Stimulated activated CD4-positive, alpha-beta T cell treated with anti-CD3 and anti-CD28 coated beads, Interleukin-12 subunit alpha, Interleukin-12 subunit beta, amount 100 ng/mL, for 4 hours (primary cell): ENCODE data around the gene CARD9.
"Not testable (repeated sequence)": the region's sequence is repeated elsewhere in the genome, so short reads cannot be mapped to it uniquely, and the experiment has no call there.

Experiments
- DNase-seq: peaks from one replicate; pipeline ENCODE4 v3.0.0-alpha.2; 2020

The CARD9 gene

DNA sequence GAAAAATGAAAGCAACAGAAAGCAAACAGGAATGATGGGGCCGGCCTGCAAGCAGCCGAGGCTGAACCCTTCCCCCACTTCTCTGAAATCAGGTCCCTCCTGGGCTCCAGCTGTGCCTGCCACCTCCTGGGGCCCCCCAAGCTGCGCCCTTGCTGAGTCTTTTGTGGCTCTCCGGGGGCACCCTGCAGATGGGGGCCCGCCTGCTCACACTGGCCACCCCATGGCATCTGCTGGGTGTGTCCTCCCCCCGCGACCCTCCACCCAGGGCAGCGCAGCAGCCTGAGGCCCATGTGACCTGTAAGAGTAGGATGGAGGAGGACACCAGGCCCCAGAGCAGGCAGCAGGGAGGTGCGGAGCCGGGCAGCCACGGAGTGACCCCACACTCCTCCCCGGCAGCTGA is 40.4 kb downstream of the CARD9 start:
- DNase-seq, result no peak

GRCh38 chr9:136332482-136332983 is 40.9 kb downstream of the CARD9 start:
- DNase-seq, result no peak

GRCh38 chr9:136331556-136332481 is 41.6 kb downstream of the CARD9 start:
- DNase-seq, result no peak

DNA sequence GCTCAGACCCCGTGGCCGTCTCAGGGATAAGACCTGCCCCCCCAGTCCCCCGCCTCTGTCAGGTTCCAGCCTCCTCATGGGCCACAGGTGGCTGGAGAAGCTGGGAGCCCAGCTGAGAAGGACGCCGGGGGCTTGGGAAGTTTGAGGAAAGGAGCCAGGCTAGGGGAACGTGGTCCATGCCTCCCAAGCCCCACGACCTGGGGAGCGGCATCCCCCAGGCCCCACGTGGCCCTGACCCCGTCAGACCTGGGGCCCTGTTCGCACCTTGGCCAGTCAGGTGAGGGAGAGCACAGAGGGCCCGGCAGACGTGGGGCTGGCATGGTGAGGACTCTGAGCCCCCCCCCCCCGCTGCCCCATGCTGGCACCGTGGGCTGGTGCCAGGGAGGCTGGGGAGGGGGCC is 42.4 kb downstream of the CARD9 start:
- DNase-seq, result no peak

DNA sequence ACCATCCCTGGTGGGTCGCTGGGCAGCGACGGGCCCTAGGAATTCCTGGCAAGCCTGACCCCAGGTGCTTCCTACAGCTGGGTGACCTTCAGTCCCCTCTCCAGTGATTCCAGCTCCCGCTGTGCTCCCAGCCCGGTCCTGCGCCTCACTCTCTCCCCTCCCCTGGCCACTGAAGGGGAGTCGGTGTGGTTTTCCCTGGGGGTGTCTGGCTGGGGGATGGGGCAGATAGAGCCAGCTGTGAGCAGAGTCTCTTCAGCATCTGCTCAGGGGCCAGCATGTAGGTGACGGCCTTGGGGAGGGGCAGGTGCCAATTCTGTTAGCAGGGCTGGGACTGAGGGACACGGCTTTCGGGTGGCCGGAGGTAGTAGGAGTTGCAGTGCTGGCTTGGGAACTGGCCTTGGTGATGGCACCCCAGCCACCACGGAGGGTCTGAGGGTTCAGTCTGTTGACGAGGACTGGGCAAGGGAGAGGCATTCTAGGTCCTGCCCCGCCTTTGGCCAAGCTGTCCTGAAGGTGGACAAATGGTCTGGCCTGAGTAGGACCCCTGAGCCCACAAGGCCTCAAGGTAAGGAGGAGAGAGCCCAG is 43.0 kb downstream of the CARD9 start:
- no peak for DNase-seq

DNA sequence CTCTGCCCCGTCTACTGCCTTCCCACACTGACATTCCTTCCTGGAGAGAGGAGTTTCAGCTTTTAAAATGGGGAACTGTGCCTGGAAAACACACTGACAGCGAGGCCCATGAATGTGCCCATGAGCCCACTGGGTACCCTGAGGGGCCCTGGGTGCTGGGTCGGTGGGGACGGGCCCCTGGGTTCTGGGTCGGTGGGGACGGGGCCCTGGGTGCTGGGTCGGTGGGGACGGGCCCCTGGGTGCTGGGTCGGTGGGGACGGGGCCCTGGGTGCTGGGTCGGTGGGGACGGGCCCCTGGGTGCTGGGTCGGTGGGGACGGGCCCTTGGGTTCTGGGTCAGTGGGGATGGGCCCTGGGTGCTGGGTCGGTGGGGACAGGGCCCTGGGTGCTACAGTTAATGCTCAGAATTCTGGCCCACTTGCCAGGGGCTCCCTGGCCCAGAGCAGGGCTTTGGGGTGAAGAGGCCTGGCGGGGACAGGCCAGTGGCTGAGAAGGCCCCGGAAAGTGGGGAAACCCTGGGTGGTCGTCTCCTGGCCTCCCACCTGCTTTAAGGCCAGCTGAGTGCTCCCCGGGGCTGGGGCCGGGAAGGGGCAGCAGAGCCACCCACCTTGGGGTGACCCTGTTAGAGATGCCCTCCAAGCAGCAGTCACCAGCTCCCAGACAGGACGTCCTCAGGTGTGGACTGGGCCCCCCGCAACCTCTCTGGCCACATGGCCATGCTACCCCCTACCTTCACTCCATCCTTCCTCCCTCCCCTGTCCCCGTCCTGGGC is 43.6 kb downstream of the CARD9 start:
- DNase-seq, result no peak

DNA sequence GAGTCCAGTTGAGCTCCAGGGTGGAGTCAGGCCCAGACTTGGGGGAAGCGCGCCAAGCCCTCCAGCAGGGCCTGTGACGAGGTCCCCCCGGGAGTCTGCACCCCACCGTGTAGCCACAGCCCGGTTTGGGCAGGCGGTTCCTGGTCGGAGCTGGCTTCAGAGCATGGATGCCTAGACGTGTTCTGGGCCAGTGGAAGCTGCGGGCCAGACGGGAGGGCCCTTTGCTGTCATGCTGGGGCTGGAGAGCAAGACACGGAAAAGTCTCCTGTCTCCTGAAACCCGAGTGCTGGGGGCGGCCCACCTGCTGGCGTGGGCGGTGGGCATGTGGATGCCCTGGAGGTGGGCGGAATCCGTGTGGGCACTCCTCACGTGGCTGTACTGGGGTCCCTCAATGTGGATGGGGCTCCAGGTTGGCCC is 44.2 kb downstream of the CARD9 start:
- no peak for DNase-seq

- no peak for DNase-seq
Measured at GRCh38 chr9:136328622-136329041, 44.8 kb downstream of the CARD9 start.

DNA sequence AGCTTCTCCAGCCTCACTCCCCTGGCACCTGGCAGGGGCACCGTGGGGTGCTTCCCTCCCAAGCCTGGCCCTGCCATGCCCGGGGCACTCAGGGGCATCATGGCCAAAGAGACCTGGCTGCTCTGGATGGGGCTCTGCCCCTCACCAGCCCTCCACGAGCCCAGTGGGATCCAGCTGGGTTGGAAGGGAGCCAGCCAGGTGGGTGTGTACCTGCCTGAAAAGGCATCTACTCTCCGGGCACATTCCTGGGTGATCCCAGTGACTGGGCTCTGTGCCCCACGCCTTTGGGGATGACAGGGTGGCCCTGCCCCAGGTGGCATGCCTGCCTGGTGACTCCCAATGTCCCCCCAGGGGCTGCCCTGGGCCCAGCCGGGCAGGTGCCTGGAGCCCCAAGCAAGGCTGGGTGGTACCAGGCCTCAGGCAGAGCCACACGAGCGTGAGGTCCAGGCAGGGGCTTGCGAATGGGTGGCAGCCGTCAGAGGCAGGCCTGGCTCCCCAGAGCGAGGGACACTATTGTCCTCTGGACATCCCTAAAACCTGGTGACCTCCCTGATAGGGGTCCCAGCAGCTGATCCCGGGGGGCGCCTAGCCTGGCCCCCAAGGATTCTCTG is 45.4 kb downstream of the CARD9 start:
- DNase-seq, result no peak

- peak; percentile 54 for DNase-seq
Measured at GRCh38 chr9:136327304-136327974, 46.0 kb downstream of the CARD9 start, which contains the start of gene GPSM1. Gene GPSM1 (plus strand): TSS chr9:136327539. CDS start chr9:136327696, 157 bp downstream.

- DNase-seq, result no peak
Measured at GRCh38 chr9:136326761-136327303, 46.6 kb downstream of the CARD9 start.

GRCh38 chr9:136326061-136326760 is 47.3 kb downstream of the CARD9 start:
- DNase-seq, result no peak

DNA sequence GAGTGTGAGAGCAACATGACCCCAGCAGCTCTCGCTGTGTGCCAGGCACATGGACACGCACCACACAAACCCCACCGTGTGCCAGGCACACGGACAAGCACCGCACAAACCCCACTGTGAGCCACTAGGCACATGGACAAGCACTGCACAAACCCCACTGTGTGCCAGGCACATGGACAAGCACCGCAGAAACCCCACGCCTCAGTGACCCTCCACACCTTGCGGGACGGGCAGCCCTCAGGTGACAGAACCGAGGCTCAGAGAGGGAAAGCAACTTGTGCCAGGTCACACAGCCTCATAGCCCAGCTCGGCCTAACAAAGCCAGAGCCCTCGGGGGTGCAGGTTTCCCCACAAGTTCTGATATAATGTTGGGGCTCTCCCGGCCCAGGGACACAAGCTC is 48.1 kb downstream of the CARD9 start:
- DNase-seq, result no peak

- no peak for DNase-seq
Measured at GRCh38 chr9:136324501-136325300, 48.8 kb downstream of the CARD9 start.

DNA sequence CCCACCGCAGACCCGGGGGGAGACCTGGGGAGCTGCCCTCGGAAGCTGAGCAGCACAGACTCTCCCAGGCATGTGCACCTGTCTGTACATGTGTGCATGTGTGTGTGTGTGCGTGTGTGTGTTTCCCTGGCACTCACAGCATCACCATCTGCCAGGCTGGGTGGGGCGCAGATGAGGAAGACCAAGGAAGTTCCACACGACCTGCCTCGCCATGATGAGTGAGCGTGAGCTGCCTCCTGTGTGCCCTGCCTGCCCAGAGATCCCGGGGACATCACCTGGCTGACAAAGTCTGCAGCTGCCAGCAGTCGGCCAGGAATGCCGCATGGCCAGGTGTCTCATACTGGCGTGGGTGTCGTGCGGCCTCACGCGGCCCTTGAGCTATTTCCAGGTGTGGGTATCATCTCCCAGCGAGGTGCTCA is 50.1 kb downstream of the CARD9 start:
- DNase-seq, result no peak

GRCh38 chr9:136322756-136323330 is 50.6 kb downstream of the CARD9 start:
- no peak for DNase-seq

GRCh38 chr9:136321561-136321960 is 51.9 kb downstream of the CARD9 start:
- no peak for DNase-seq

DNA sequence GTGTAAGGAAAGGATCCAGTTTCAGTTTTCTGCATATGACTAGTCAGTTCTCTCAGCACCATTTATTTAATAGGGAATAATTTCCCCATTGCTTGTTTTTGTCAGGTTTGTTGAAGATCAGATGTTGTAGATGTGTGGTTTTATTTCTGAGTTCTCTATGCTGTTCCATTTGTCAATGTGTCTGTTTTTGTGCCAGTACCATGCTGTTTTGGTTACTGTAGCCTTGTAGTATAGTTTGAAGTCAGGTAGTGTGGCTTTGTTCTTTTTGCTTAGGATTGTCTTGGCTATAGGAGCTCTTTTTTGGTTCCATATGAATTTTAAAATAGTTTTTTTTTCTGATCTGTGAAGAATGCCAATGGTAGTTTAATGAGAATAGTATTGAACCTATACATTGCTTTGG is 52.5 kb downstream of the CARD9 start:
- DNase-seq, result not testable (repeated sequence)

DNA sequence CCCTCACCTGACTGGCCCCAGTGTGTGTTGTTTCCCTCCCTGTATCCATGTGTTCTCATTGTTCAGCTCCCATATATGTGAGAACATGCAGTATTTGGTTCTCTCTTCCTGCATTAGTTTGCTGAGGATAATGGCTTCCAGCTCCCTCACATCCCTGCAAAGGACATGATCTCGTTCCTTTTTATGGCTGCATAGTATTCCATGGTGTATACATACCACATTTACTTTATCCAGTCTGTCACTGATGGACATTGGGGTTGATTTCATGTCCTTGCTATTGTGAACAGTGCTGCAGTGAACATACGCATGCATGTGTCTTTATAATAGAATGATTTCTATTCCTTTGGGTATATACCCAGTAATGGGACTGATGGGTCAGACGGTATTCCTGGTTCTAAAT is 53.5 kb downstream of the CARD9 start:
- DNase-seq, result not testable (repeated sequence)

- DNase-seq, result not testable (repeated sequence)
Measured at GRCh38 chr9:136319244-136319643, 54.2 kb downstream of the CARD9 start.
